Measurements from ENCODE around the gene METTL5.

The METTL5 gene

GRCh38 chr2:169795181-169795580 lies 29.5 kb downstream of the METTL5 start:
- H2AFZ ChIP-seq (ENCODE audit: low read depth, low read length) = no peak overlapping the region

GRCh38 chr2:169790581-169790980 lies 34.1 kb downstream of the METTL5 start:
- Histone ChIP-seq H3K4me3 (ENCODE audit: low read length) (no peak overlapping the region), H2AFZ (ENCODE audit: low read depth, low read length) (no peak overlapping the region), H3K27me3 (ENCODE audit: insufficient read depth, low read length) (no peaks in the 10 kb centered on the region), H3K4me1 (ENCODE audit: insufficient read depth, low read length) (no peaks in the 10 kb centered on the region), H3K36me3 (ENCODE audit: insufficient read depth, low read length) (peaks cover 3% of the 10 kb centered on the region), H3K9me3 (ENCODE audit: low read length) (peaks cover 4% of the 10 kb centered on the region)

More at GRCh38 chr2:169795181-169795580, 29.5 kb downstream of the METTL5 start:
- Histone ChIP-seq H3K4me1 (ENCODE audit: insufficient read depth, low read length) (peaks cover 9% of the 10 kb centered on the region), H3K36me3 (ENCODE audit: insufficient read depth, low read length) (no peaks in the 10 kb centered on the region), H3K9me3 (ENCODE audit: low read length) (peaks cover 4% of the 10 kb centered on the region), H3K27me3 (ENCODE audit: insufficient read depth, low read length) (no peaks in the 10 kb centered on the region), H3K4me3 (ENCODE audit: low read length) (no peak overlapping the region)

GRCh38 chr2:169782513-169782912 lies 42.2 kb downstream of the METTL5 start:
- Histone ChIP-seq H3K36me3 (ENCODE audit: insufficient read depth, low read length) (peaks cover 4% of the 10 kb centered on the region), H3K4me1 (ENCODE audit: insufficient read depth, low read length) (no peaks in the 10 kb centered on the region), H3K9me3 (ENCODE audit: low read length) (no peaks in the 10 kb centered on the region), H3K4me3 (ENCODE audit: low read length) (no peak overlapping the region), H2AFZ (ENCODE audit: low read depth, low read length) (no peak overlapping the region), H3K27me3 (ENCODE audit: insufficient read depth, low read length) (no peaks in the 10 kb centered on the region)

- H3K27me3 ChIP-seq (ENCODE audit: insufficient read depth, low read length) = no peaks in the 10 kb centered on the region
- H3K36me3 ChIP-seq (ENCODE audit: insufficient read depth, low read length) = peaks cover 4% of the 10 kb centered on the region
- no peak overlapping the region for H3K4me3 ChIP-seq (ENCODE audit: low read length)
- no peak overlapping the region for H2AFZ ChIP-seq (ENCODE audit: low read depth, low read length)
- H3K9me3 ChIP-seq (ENCODE audit: low read length) = no peaks in the 10 kb centered on the region
- no peaks in the 10 kb centered on the region for H3K4me1 ChIP-seq (ENCODE audit: insufficient read depth, low read length)
Observed at GRCh38 chr2:169781249-169782013, 43.3 kb downstream of the METTL5 start.

- Histone ChIP-seq H3K4me1 (ENCODE audit: insufficient read depth, low read length) (no peaks in the 10 kb centered on the region), H2AFZ (ENCODE audit: low read depth, low read length) (no peak overlapping the region), H3K36me3 (ENCODE audit: insufficient read depth, low read length) (peaks cover 4% of the 10 kb centered on the region), H3K4me3 (ENCODE audit: low read length) (no peak overlapping the region), H3K9me3 (ENCODE audit: low read length) (no peaks in the 10 kb centered on the region), H3K27me3 (ENCODE audit: insufficient read depth, low read length) (no peaks in the 10 kb centered on the region)
Observed at GRCh38 chr2:169778446-169778845, 46.3 kb downstream of the METTL5 start.

- Histone ChIP-seq H3K9me3 (ENCODE audit: low read length) (no peaks in the 10 kb centered on the region), H3K4me3 (ENCODE audit: low read length) (no peak overlapping the region)
Observed at GRCh38 chr2:169776252-169776761, 48.4 kb downstream of the METTL5 start.

GRCh38 chr2:169775765-169776164 lies 48.9 kb downstream of the METTL5 start:
- Histone ChIP-seq H3K4me3 (ENCODE audit: low read length) (no peak overlapping the region), H2AFZ (ENCODE audit: low read depth, low read length) (no peak overlapping the region), H3K4me1 (ENCODE audit: insufficient read depth, low read length) (no peaks in the 10 kb centered on the region), H3K27me3 (ENCODE audit: insufficient read depth, low read length) (no peaks in the 10 kb centered on the region), H3K9me3 (ENCODE audit: low read length) (no peaks in the 10 kb centered on the region), H3K36me3 (ENCODE audit: insufficient read depth, low read length) (peaks cover 4% of the 10 kb centered on the region)

More at GRCh38 chr2:169776252-169776761, 48.4 kb downstream of the METTL5 start:
- no peaks in the 10 kb centered on the region for H3K27me3 ChIP-seq (ENCODE audit: insufficient read depth, low read length)
- H3K36me3 ChIP-seq (ENCODE audit: insufficient read depth, low read length) = peaks cover 4% of the 10 kb centered on the region
- no peak overlapping the region for H2AFZ ChIP-seq (ENCODE audit: low read depth, low read length)
- no peaks in the 10 kb centered on the region for H3K4me1 ChIP-seq (ENCODE audit: insufficient read depth, low read length)

GRCh38 chr2:169775354-169775753 lies 49.4 kb downstream of the METTL5 start:
- H3K4me1 ChIP-seq (ENCODE audit: insufficient read depth, low read length) = no peaks in the 10 kb centered on the region
- H3K36me3 ChIP-seq (ENCODE audit: insufficient read depth, low read length) = peaks cover 4% of the 10 kb centered on the region
- no peak overlapping the region for H2AFZ ChIP-seq (ENCODE audit: low read depth, low read length)
- H3K4me3 ChIP-seq (ENCODE audit: low read length) = no peak overlapping the region
- H3K27me3 ChIP-seq (ENCODE audit: insufficient read depth, low read length) = no peaks in the 10 kb centered on the region
- H3K9me3 ChIP-seq (ENCODE audit: low read length) = no peaks in the 10 kb centered on the region

- no peak overlapping the region for H3K4me3 ChIP-seq (ENCODE audit: low read length)
- H3K9me3 ChIP-seq (ENCODE audit: low read length) = peaks cover 4% of the 10 kb centered on the region
- no peaks in the 10 kb centered on the region for H3K4me1 ChIP-seq (ENCODE audit: insufficient read depth, low read length)
- peaks cover 5% of the 10 kb centered on the region for H3K36me3 ChIP-seq (ENCODE audit: insufficient read depth, low read length)
- no peak overlapping the region for H2AFZ ChIP-seq (ENCODE audit: low read depth, low read length)
- H3K27me3 ChIP-seq (ENCODE audit: insufficient read depth, low read length) = no peaks in the 10 kb centered on the region
Observed at GRCh38 chr2:169772651-169773050, 52.1 kb downstream of the METTL5 start.

GRCh38 chr2:169771612-169772011 lies 53.1 kb downstream of the METTL5 start:
- Histone ChIP-seq H3K4me3 (ENCODE audit: low read length) (no peak overlapping the region), H2AFZ (ENCODE audit: low read depth, low read length) (no peak overlapping the region), H3K9me3 (ENCODE audit: low read length) (peaks cover 8% of the 10 kb centered on the region), H3K27me3 (ENCODE audit: insufficient read depth, low read length) (no peaks in the 10 kb centered on the region), H3K36me3 (ENCODE audit: insufficient read depth, low read length) (peaks cover 9% of the 10 kb centered on the region), H3K4me1 (ENCODE audit: insufficient read depth, low read length) (no peaks in the 10 kb centered on the region)

GRCh38 chr2:169771021-169771420 lies 53.7 kb downstream of the METTL5 start:
- Histone ChIP-seq H3K4me1 (ENCODE audit: insufficient read depth, low read length) (no peaks in the 10 kb centered on the region), H3K27me3 (ENCODE audit: insufficient read depth, low read length) (no peaks in the 10 kb centered on the region), H3K4me3 (ENCODE audit: low read length) (no peak overlapping the region), H3K36me3 (ENCODE audit: insufficient read depth, low read length) (peaks cover 9% of the 10 kb centered on the region), H2AFZ (ENCODE audit: low read depth, low read length) (no peak overlapping the region), H3K9me3 (ENCODE audit: low read length) (peaks cover 8% of the 10 kb centered on the region)

- H3K9me3 ChIP-seq (ENCODE audit: low read length) = peaks cover 8% of the 10 kb centered on the region
- no peak overlapping the region for H3K4me3 ChIP-seq (ENCODE audit: low read length)
- H3K36me3 ChIP-seq (ENCODE audit: insufficient read depth, low read length) = peaks cover 9% of the 10 kb centered on the region
- H3K27me3 ChIP-seq (ENCODE audit: insufficient read depth, low read length) = no peaks in the 10 kb centered on the region
- no peaks in the 10 kb centered on the region for H3K4me1 ChIP-seq (ENCODE audit: insufficient read depth, low read length)
- H2AFZ ChIP-seq (ENCODE audit: low read depth, low read length) = no peak overlapping the region
Observed at GRCh38 chr2:169768262-169768995, 56.3 kb downstream of the METTL5 start.

- Histone ChIP-seq H2AFZ (ENCODE audit: low read depth, low read length) (no peak overlapping the region), H3K9me3 (ENCODE audit: low read length) (peaks cover 9% of the 10 kb centered on the region), H3K36me3 (ENCODE audit: insufficient read depth, low read length) (peaks cover 14% of the 10 kb centered on the region), H3K4me1 (ENCODE audit: insufficient read depth, low read length) (no peaks in the 10 kb centered on the region), H3K4me3 (ENCODE audit: low read length) (no peak overlapping the region), H3K27me3 (ENCODE audit: insufficient read depth, low read length) (no peaks in the 10 kb centered on the region)
Observed at GRCh38 chr2:169767243-169767888, 57.3 kb downstream of the METTL5 start.
